ENCODE results near the gene TXNL1.

The TXNL1 gene

DNA sequence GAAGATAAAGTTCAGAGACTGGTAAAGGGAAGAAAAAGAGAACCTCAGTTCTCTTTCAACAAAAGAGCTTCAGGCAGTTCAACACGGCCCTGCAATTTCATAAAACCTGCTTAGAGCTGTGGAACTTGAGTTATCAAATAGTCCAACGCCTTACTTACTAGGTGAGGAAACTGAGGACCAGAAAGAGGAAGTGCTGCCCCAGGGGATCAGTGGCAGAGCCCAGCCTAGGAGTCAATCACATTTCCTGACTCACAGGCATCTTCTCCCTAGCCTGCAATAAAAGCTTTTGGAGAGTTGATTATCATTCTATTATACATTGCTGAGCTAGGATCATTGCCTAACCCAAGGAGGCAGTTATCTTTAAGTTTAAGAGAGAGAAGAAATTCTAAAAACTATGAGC lies 77.4 kb downstream of the TXNL1 start:
- DNase-seq (ENCODE audit: insufficient read length, low spot score) (no peak), FAIRE-seq (no peak)
- TF ChIP-seq, protein P1, sequence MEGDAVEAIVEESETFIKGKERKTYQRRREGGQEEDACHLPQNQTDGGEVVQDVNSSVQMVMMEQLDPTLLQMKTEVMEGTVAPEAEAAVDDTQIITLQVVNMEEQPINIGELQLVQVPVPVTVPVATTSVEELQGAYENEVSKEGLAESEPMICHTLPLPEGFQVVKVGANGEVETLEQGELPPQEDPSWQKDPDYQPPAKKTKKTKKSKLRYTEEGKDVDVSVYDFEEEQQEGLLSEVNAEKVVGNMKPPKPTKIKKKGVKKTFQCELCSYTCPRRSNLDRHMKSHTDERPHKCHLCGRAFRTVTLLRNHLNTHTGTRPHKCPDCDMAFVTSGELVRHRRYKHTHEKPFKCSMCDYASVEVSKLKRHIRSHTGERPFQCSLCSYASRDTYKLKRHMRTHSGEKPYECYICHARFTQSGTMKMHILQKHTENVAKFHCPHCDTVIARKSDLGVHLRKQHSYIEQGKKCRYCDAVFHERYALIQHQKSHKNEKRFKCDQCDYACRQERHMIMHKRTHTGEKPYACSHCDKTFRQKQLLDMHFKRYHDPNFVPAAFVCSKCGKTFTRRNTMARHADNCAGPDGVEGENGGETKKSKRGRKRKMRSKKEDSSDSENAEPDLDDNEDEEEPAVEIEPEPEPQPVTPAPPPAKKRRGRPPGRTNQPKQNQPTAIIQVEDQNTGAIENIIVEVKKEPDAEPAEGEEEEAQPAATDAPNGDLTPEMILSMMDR (IDR thresholded peaks at IDR 0.05; ENCODE audit: insufficient read depth, missing control alignments) = no peak

DNA sequence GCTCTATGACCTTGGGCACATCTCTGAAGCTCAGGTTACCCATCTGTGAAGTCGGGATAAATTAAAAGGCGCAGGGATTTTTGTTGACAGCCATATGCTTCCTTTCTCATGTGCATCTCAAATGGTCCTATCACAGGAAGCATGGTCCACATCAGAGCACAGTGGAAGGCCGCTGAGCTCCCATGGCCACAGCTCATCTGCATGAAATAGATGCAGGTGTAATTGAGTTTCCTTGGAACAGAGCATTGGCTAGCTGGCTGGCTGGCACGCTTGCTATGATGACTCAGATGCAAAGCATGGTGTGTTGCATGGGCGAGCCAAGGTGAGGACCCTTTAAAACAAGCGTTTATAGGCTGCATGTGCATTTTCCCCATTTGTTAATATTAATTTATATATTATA lies 79.3 kb downstream of the TXNL1 start:
- no peak for FAIRE-seq
- DNase-seq (ENCODE audit: insufficient read length, low spot score) = no peak
- TF ChIP-seq, protein P1 (IDR thresholded peaks at IDR 0.05; ENCODE audit: insufficient read depth, missing control alignments) = no peak

DNA sequence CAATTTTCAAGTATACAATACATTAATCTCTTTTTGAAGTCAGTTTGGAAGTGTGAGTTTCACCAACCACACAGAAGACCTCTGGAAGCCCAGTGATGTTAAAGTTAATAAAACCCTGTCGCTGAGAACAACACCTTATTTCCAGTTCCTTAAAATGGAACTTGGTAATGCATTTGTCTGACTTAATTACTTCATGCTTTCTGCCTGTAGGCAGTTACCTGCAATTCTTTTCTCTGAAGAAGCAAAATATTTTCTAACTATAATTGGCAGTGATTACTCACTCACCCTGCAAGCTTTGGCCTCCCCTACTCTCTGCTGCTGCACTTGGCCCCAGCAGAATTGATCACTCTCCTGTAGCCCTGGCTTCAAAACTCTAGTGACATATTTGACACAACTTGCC lies 81.5 kb downstream of the TXNL1 start:
- no peak for DNase-seq (ENCODE audit: insufficient read length, low spot score)
- FAIRE-seq = no peak
- TF ChIP-seq, protein P1 (IDR thresholded peaks at IDR 0.05; ENCODE audit: insufficient read depth, missing control alignments) = no peak

- DNase-seq (ENCODE audit: insufficient read length, low spot score) (no peak), FAIRE-seq (peak; percentile 98)
- TF ChIP-seq, protein P1 (IDR thresholded peaks at IDR 0.05; ENCODE audit: insufficient read depth, missing control alignments) = no peak
These were observed 88.3 kb downstream of the TXNL1 start for GRCh38 chr18:56550121-56550520.
